ENCODE data around the gene KIAA1614.

The KIAA1614 gene

DNA sequence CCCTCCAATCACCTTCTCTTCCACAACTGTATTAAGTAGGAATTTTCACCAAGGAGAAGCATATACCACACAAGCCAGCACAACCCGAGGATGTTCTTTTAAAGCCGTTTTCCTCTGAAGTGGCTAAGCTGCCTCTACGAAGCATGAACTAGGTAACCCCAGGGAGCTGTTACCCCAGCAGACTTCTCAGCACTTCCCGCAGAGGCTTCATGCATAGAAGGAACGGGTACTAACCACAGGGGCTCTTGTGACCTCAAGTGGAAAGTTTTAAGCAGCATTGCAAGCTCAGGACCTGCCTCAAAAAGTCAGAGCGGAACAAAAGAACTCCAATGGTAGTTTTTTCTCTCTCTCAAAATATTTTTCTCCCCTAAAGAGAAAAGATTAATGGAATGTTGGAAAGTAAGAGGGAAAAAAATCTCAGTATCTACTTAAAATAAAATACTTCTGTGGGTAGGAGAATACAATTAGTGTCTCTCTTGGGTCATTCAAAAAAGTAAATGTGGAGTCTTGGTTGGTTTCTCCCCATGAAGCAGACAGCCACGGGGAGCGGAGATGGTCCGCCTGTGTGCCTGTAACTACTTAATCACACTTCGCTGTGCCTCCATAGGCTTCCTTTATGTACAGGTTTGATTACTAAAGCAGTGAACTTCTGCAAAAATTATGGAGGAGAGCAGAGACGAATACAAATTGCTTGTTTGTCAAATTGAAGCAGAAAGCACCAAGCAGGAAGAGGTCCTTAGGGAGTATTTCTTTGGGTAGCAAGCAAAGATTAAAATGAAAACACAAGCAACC is 69.1 kb downstream of the KIAA1614 start:
- Histone ChIP-seq H3K9me3 (ENCODE audit: control insufficient read depth, insufficient read depth, low read length) (no peaks in the 10 kb centered on the region), H3K4me1 (ENCODE audit: insufficient read depth, low read length) (no peaks in the 10 kb centered on the region), H3K9ac (ENCODE audit: low read depth, low read length) (no peak overlapping the region), H3K36me3 (ENCODE audit: insufficient read depth, low read length) (peaks cover 5% of the 10 kb centered on the region; the same call in 1 of the 2 replicates)

DNA sequence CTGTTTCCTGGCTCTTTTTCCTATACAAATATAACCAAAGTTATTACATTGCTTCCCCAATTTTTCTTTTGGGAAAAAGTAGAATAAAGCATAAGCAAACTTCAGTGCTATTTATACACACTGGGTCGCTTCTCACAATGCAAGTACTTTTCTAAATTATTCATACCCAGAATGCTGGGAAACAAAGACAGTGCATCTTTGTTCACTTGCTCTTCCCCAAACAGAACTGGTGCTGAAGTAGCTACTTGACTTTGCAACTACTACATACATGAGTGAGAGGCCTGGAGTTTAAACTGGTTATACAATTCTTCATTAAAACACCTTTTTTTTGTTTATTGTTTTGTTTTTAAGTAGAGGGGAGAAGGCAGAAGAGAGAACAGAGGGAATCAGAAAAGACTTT is 69.7 kb downstream of the KIAA1614 start:
- Histone ChIP-seq H3K9me3 (ENCODE audit: control insufficient read depth, insufficient read depth, low read length) (no peaks in the 10 kb centered on the region), H3K36me3 (ENCODE audit: insufficient read depth, low read length) (peaks cover 10% of the 10 kb centered on the region), H3K9ac (ENCODE audit: low read depth, low read length) (no peak overlapping the region), H3K4me1 (ENCODE audit: insufficient read depth, low read length) (no peaks in the 10 kb centered on the region)

DNA sequence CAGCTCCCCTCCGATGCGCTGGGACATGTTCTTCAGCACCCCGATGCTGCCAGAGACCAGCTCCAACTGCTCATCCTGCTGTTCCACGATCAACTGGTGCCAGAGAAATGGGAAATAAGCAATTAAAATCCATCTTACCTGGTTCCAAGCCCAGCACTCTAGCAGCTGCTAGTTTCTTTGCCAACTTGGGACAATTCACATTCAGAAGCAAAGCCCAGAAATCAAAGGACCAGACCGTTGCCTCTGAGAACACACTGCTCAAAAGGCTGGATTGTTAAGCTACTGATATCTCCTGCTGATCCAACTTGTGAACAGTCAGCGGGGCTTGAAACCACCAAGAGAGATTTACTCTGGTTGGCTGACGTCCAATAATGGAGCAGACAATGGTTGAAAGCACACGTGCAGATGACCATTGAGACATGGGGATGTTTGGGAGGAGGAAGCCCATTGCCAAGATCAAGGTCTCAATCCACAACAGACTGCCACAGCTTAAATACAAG is 75.6 kb downstream of the KIAA1614 start:
- no peaks in the 10 kb centered on the region for H3K4me1 ChIP-seq (ENCODE audit: insufficient read depth, low read length)
- no peak overlapping the region for H3K9ac ChIP-seq (ENCODE audit: low read depth, low read length)
- no peaks in the 10 kb centered on the region for H3K9me3 ChIP-seq (ENCODE audit: control insufficient read depth, insufficient read depth, low read length)
- peaks cover 29% of the 10 kb centered on the region for H3K36me3 ChIP-seq (ENCODE audit: insufficient read depth, low read length)

DNA sequence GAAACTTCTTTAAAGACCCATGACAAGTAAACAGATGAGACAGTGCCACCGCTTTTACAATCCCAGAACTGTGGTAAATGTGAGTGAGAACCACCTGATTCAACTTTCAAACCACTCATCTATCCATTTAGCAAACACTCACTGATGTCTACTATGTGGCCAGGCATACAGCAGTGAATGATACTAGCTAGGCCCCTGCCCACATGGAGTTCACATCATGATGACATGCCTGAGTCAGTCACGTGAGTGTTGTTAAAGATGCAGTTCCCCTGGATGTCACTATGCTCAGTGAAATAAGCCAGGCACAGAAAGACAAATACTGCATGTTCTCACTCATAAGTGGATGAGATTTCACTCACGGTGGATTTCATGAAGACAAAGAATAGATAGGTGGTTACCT is 81.6 kb downstream of the KIAA1614 start:
- Histone ChIP-seq H3K36me3 (ENCODE audit: insufficient read depth, low read length) (peaks cover 12% of the 10 kb centered on the region), H3K9ac (ENCODE audit: low read depth, low read length) (no peak overlapping the region), H3K9me3 (ENCODE audit: control insufficient read depth, insufficient read depth, low read length) (no peaks in the 10 kb centered on the region), H3K4me1 (ENCODE audit: insufficient read depth, low read length) (no peaks in the 10 kb centered on the region)

DNA sequence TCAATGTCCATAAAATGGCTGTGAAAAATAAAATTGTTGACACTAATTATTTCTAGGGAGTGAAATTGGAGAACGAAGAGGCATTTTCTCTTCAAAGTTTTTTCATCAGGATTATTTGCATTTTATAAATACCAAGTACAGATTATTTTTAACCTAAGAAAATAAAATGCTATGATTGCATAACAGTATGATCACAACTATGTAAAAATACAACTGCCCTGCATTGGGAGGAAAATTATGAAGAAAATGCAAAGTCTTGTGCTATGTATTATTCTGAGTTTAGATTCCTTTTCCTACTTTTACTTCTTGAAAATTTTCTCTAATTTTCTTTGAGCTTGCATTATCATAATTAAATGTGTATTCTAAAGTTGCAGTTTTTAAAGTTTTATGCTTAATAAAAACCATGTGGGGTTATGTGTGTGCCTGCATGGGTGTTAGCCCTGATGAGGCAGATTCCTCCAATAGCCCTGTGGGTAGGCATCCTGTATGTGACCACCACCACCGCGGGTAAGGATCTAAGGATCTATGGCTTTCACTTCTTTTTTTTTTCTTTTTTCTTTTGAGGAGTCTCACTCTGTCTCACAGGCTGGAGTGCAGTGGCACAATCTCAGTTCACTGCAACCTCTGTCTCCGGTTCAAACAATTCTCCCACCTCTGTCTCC is 85.3 kb downstream of the KIAA1614 start:
- no peak overlapping the region for H3K9ac ChIP-seq (ENCODE audit: low read depth, low read length)
- H3K9me3 ChIP-seq (ENCODE audit: control insufficient read depth, insufficient read depth, low read length), result no peaks in the 10 kb centered on the region
- H3K4me1 ChIP-seq (ENCODE audit: insufficient read depth, low read length), result no peaks in the 10 kb centered on the region
- H3K36me3 ChIP-seq (ENCODE audit: insufficient read depth, low read length), result no peaks in the 10 kb centered on the region; the same call in none of the 2 replicates

Data from ES-I3 (cell line).